Measurements from ENCODE around the gene SUMF1.

The SUMF1 gene

GRCh38 chr3:4375911-4376310 is 91.2 kb downstream of the SUMF1 start:
- DNase-seq, result no peak

DNA sequence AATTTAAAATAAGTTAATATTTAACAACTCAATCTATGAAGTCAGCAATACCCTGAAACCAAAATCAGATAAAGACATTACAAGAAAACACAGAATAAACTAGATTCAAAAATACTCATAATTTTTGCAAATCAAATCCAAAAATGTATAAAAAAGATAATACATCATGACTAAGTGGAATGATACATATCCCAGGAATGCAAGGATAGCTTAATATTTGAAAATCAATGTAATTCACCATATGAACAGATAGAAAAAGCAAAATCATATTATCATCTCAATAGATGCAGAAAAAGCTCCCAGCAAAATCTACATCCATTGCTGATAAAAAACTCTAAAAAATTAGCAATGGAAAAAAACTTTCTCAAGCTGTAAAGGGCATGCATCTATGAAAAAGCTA is 93.4 kb downstream of the SUMF1 start:
- DNase-seq, result no peak

DNA sequence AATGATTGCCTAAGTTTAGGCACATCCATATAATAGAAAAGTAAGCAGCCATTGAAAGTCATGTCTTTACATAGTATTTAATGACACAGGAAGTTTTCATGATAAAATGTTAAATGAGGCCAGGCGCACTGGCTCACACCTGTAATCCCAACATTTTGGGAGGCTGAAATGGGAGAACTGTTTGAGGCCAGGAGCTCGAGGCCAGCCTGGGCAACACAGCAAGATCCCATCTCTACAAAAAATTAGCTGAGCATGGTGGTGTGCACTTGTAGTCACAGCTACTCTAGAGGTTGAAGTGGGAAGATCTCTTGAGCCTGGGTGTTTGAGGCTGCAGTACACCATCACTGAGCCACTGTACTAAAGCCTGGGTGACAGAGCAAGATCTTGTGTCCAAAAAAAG is 104.5 kb downstream of the SUMF1 start:
- no peak for DNase-seq

DNA sequence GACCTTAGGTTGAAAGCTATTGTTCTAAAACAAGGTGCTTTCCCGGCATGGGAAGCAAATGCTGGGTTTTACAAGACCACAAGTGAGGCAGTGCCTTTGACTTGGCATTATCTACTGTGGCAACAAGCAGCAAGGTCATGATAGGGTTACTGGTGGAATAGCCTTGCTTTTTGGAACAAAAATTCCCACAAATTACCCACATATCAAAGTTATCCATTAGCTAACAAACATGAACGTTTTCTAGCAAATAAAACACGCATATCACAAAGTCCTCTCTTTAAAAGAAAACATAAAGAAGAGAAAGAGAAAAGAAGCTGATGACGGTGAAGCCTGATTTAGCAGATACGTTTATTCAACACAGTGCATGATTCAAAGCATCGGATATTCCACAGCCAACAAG is 106.3 kb downstream of the SUMF1 start:
- no peak for DNase-seq

DNA sequence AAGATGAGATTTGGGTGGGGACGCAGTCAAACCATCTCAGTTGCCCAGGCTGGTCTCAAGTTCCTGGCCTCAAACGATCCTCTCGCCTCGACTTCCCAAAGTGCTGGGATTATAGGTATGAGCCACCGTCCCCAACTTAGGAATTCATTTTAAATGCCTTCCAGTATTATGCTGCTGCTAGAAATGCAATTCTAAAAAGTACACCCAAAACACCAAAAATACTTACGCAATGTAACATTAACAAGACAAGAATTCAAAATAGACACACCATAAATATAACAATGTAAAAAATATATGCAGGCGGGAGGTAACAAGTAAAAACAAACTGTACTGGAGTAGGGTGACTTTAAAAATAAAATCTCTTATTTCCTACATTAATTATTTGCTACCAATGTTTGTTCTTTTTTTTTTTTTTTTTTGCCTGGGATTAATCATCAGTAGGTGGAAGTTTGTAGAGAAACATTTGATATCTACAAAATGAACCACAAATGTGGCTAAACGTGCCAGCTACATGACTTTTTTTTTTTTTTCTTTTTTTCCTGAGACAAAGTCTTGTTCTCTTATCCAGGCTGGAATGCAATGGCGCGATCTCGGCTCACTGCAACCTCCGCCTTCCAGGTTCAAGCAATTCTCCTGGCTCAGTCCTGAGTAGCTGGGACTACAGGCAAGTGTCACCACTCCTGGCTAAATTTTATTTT is 107.1 kb downstream of the SUMF1 start:
- DNase-seq, result no peak

DNA sequence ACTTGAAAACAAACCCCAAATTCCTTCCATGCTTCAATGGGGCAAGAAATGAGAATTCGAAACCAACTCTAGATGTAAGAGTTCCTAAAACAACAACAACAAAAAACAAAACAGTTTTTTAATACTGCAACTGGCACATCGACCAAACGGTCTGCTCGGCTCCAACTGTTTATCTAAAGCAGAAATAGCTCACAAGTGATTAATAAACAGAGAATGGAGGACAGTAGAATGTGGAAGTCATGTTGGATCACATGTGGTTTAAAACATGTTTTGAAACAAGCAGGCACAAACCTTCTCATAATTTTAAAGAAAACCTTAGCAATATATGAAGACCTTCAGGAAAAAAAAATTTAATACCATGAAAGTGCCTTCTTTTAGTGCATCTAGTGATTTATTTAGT is 108.8 kb downstream of the SUMF1 start:
- no peak for DNase-seq

- DNase-seq, result no peak
Observed at GRCh38 chr3:4356546-4357410, 110.3 kb downstream of the SUMF1 start.

DNA sequence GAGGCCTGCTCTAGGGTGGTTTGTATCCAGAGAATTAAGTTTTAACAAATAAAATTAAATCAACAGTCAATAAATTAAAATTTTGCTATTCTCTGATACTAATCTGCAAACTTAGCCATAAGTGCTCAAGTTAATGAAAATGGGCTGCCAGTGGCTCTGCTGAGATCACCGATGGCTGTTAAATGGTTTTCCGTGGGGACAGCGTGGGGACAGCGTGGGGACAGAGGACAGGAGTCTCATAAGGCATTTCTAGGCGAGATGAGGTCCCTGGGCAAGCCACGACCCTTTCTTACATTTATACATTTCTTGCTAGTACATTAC is 110.9 kb downstream of the SUMF1 start:
- DNase-seq, result no peak

DNA sequence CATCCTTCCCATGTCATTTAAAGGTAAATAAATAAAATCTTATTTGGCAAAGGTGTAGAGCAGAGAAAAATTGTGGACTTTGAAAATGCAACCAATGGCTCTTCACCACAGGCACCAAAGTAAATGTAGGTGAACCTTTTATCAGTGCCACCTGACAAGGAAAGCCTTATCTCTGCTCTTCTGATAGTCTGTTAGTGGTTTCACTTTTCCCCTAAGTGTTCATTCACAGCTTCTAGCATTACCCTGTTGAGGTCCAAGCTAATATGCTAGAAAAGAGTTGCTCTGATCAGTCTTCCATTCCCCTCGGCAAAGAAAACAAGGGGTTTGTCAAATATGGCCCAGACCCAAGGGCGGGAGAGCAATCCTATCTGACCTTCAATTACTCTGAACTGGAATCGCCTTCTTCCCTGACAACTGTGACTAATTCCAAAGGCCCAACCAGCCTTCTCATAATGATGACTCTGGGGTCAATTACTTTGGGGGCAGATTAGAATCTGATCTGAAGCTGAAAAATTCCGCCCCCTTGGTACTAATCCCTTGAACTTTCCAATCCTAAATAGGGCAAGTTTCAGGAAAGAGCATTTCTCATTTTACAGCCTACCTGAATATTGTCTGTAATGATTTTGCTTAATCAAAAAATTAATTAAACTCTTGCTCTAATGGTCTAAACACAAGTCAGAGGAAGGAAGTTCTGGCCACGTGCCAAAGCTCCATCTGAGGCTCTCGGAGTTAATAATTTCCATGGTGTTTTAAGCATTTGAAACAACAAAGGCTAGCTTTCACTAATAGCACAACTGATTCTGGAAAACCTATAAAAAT is 111.5 kb downstream of the SUMF1 start:
- DNase-seq, result no peak

GRCh38 chr3:4351872-4352271 is 115.2 kb downstream of the SUMF1 start:
- DNase-seq, result no peak

DNA sequence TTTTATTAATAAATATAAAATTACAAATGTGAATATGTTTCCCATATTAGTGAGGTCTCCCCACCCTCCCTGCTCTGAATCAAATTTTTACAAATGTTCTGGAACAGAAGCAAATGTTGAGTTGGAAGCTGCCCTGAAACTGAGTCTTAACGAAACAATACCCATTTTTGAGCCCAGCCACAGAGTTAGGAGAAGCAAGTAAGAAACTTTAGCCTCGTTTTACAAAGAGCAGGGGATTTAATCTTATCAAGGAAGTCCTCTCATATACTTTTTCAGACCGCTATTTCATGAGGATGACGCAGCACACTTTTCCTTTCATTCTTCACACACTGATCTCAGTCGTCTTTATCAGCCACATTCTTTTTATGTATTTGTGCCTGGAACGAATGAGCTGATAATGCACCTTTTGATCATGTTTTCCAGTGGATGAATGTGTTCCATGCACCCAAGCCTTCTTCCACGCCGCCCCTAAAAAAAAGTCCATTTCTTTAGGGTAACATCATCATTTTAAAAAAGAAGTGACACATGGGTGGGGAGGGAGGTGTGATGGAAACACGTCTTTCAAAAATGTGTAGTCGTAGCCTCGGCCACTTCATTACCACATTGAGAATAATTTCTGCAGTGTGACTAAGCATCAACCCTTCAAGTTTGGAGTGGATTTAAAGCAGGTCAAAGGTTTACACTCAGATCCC is 115.8 kb downstream of the SUMF1 start:
- peak; percentile 43 for DNase-seq

- peak; percentile 72 for DNase-seq
Observed at GRCh38 chr3:4350789-4351163, 116.3 kb downstream of the SUMF1 start.

DNA sequence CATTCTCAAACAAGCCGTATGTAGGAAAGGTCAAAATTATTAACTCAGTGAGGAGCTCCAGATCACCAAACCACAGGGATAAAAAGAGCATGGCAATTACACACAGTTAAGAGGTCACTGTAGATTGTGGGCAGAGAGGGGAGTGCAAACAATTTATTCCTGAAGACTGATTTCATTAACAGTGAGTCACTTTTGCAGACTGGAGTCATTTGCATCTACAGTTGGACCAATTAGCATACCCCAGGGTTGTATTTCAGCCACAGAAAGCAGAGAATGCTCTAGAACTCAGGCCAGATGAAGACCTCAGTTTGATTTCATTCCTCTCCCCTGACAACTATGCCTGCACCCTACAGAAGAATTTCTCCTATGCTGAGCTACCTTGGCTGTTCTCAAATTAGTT is 123.8 kb downstream of the SUMF1 start:
- no peak for DNase-seq

GRCh38 chr3:4341336-4341675 is 125.8 kb downstream of the SUMF1 start:
- DNase-seq, result no peak

DNA sequence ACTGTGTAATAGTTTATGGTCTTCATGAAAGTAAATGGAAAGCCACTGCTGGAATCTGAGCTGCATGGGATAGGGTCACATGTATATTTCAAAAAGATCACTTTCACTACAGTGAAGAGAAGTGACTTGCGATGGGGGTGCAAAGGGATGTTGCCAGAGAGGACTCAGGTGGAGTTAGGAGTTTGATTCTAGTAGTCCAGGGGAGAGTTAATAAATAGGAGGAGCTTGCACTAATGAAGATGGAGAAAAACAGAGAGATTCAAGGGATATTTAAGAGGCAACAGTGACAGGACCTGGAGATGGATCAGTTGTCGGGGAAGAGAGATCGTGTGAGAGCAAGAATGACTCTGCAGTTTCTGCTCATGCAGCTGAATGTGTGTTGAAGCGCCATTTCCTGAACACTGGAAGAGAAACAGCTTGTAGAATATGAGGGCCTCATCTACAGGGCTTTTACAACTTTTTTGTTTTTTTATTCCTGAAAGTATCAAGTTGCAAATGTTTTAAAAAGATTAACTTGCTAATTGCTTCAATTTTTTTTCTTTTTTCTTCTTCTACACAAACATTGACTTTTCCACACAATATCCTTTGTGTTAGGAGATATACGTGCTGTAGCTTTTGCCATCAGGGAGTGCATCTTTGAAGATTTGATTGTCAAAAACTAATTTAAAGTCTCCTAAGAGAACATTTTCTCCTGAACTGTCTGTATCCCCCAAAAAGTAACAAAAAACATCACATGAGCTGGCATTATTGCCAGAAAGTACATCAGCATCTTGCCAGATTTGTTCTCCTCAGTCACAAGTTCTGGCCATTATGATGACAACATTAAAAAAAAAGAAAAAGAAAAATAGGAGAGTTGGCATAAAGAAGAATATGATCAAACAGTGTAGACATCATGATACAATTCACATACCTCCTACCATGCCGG is 126.4 kb downstream of the SUMF1 start:
- peak; percentile 12 for DNase-seq

- no peak for DNase-seq
Observed at GRCh38 chr3:4340077-4340410, 127.0 kb downstream of the SUMF1 start.

DNA sequence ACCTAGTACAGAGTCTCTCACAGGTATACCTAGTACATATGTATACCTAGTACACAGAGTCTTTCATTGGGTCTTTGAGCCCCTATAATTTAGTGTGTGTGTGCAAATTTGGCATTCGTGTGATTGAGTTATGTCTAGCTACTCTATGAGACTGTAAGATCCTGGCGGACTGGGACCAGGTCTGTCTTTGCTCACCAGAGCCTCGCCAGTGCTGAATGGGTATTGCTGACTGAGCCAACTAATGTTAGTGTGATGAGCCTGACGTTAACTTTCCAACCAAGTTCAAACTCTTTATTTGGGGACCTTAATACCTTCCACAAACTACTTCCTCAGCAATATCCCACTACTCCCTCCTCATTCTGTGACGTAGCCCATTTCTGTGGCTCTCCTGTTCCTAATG is 128.3 kb downstream of the SUMF1 start:
- DNase-seq, result no peak

DNA sequence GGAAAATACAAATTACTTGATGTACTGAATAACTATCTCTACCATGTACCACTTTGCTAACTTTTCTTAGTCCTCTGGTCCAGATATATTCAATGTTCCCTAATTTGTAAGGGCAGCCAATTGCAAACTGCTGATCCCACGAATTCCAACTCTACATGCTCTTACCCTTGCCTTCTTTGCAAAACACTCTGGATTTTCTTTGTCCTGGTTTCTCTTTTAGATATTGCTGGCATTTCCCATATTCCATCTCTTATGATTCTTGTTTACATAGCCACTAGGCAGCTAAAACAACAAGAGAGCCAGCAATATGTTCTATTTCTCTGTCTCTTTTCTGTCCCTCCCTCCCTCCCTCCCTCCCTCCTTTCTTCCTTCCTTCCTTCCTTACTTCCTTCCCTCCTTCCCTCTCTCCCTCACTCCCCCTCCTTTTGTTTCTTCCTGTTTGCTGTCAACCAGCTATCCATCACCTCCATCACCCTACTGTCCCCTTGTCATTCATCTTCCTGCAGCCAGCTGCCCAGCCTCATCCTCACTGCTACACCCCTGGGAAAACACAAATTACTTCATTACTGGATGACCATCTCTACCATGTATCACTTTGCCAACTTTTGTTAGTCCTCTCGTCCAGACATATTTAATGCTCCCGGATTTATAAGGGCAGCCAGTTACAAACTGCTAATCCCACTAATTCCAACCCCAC is 130.1 kb downstream of the SUMF1 start:
- DNase-seq, result no peak

DNA sequence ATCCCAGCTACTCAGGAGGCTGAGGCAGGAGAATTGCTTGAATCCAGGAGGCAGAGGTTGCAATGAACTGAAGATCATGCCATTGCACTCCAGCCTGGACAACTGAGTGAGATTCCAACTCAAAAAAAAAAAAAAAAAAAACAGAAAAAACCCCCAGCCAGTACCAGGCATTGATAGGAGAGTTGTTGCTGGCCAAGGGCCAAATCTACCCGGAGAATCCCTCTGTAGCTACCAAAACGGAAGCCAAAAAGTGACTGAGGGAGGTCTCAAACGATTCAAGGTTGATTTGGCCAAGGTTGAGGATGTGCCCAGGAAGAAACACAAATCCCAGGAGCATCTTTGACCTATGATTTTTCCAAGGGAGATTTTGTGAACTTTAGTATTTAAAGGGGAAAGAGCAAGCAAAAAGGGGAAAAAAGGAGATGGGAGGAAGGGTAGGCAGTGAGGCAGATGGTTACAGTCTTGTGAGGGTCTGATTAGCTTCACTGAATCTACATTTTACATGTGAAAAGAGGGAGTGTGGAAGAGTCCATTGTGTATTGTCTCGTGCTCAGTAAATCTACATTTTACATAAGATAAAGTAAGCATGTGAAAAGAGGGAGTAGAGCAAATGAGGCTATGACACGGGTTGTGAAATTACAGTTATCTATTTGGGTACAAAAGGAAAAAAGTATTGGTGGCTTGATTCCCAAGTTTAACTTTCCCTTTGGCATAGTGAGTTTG is 131.1 kb downstream of the SUMF1 start:
- no peak for DNase-seq

DNA sequence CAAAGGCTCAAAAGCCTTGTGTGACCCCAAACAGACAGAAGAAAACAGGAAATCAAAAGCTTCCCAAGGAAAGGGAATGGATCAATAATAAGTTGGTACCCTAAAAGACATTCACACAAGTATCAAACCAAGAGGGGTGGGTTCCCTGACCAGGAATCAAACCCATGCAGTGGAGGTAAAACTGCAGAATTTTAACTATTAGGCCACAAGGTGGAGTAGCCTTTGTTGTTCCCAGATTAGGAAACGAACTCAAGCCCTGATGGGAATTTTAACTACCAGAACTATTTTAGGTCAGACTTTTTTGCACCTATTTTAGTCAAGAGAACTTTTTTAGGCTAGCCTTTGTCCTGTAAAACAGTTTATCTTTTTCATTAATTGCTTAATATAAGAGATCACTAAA is 132.5 kb downstream of the SUMF1 start:
- no peak for DNase-seq

GRCh38 chr3:4332991-4333390 is 134.1 kb downstream of the SUMF1 start:
- DNase-seq, result no peak

Measured in activated CD4-positive, alpha-beta T cell treated with anti-CD3 and anti-CD28 coated beads, Interleukin-2, Interleukin-6, amounts not matched to agents 100 ng/mL and 50 ng/mL, durations not matched to agents 16 hours and 8 hours (primary cell).